ENCODE data around the gene BCL2L15. TPM values are rescaled to one million over a fixed set of nuclear protein-coding genes. Genes with fewer than 3 reads are reported as not detected.

Gene BCL2L15
- total RNA-seq, 4 donors from 2014 or later: 0.32 TPM; not detected in 3

- H3K27me3 ChIP-seq: no peaks in the 10 kb centered on the region
- in situ Hi-C loops (cut with MboI; ENCODE audit: low sequenced_read_pairs in 4 of 4) (loop anchor here in 2 of 4 donors (25.0 kb wide), 2 partner anchors 527 to 1302 kb away; partner anchors contain the start of genes CAPZA1 (in 1 of the 2), MAGI3 (in 1 of the 2) and ST7L (in 1 of the 2)), intact Hi-C loops (cut with DNase I; ENCODE audit: low total_unique reads) (loop anchor here (2.0 kb wide), 1 partner anchor 15 kb away; the partner anchor contains the start of gene HIPK1)
- DNase-seq: no peak
- TF ChIP-seq POLR2A (IDR thresholded peaks at IDR 0.05): no peak
- no peak for ATAC-seq
- H3K4me3 ChIP-seq: no peak overlapping the region
- H3K27ac ChIP-seq: peak overlapping the region in 1 of 4 donors; percentile 73
- H3K4me1 ChIP-seq: peaks cover 17 to 18% of the 10 kb centered on the region in 2 donors
- H3K36me3 ChIP-seq: peaks cover 0 to 15% of the 10 kb centered on the region in 2 donors
- no peaks in the 10 kb centered on the region for H3K9me3 ChIP-seq
Measured at GRCh38 chr1:113913887-113914664, 26.7 kb upstream of the BCL2L15 start.

- no peak for TF ChIP-seq POLR2A (IDR thresholded peaks at IDR 0.05)
- no peak for TF ChIP-seq CTCF (IDR thresholded peaks at IDR 0.05 in 4 of 5, conservative IDR thresholded peaks at IDR 0.05 in 1 of 5)
- Histone ChIP-seq H3K4me3 (peak overlapping the region in 2 of 4 donors; percentile 4 to 15), H3K27ac (peak overlapping the region; percentile 67 to 73 (median 72)), H3K36me3 (peaks cover 0 to 22% of the 10 kb centered on the region in 2 donors), H3K4me1 (peaks cover 17 to 18% of the 10 kb centered on the region in 2 donors), H3K27me3 (no peaks in the 10 kb centered on the region), H3K9me3 (no peaks in the 10 kb centered on the region)
- peak in 1 of 2 donors; percentile 40 for ATAC-seq
- in situ Hi-C loops (cut with MboI; ENCODE audit: low sequenced_read_pairs in 4 of 4) (loop anchor here in 2 of 4 donors (25.0 kb wide), 2 partner anchors 526 to 1301 kb away; partner anchors contain the start of genes CAPZA1 (in 1 of the 2), MAGI3 (in 1 of the 2) and ST7L (in 1 of the 2)), intact Hi-C loops (cut with DNase I; ENCODE audit: low total_unique reads) (loop anchor here (2.0 kb wide), 1 partner anchor 16 kb away; the partner anchor contains the start of gene HIPK1)
- DNase-seq: no peak
Measured at GRCh38 chr1:113913312-113913668, 25.9 kb upstream of the BCL2L15 start.

- Histone ChIP-seq H3K4me3 (peak overlapping the region in 2 of 4 donors; percentile 4 to 15), H3K27me3 (no peaks in the 10 kb centered on the region), H3K9me3 (no peaks in the 10 kb centered on the region), H3K4me1 (peaks cover 17 to 18% of the 10 kb centered on the region in 2 donors), H3K27ac (peak overlapping the region; percentile 67 to 73 (median 72)), H3K36me3 (peaks cover 0 to 28% of the 10 kb centered on the region in 2 donors)
- DNase-seq: peak in 1 of 2 donors; percentile 34
- TF ChIP-seq CTCF (IDR thresholded peaks at IDR 0.05 in 4 of 5, conservative IDR thresholded peaks at IDR 0.05 in 1 of 5): no peak
- no peak for TF ChIP-seq POLR2A (IDR thresholded peaks at IDR 0.05)
- ATAC-seq: peak; percentile 73 to 88
- intact Hi-C loops (cut with DNase I; ENCODE audit: low total_unique reads): loop anchor here (2.0 kb wide), 1 partner anchor 16 kb away; the partner anchor contains the start of gene HIPK1
- in situ Hi-C loops (cut with MboI; ENCODE audit: low sequenced_read_pairs in 4 of 4): loop anchor here in 2 of 4 donors (25.0 kb wide), 2 partner anchors 525 to 1300 kb away; partner anchors contain the start of genes CAPZA1 (in 1 of the 2), MAGI3 (in 1 of the 2) and ST7L (in 1 of the 2)
Measured at GRCh38 chr1:113912594-113913311, 25.4 kb upstream of the BCL2L15 start.

GRCh38 chr1:113905435-113905861 is 18.1 kb upstream of the BCL2L15 start:
- H3K27me3 ChIP-seq: no peaks in the 10 kb centered on the region
- DNase-seq (peak in 1 of 2 donors; percentile 29), ATAC-seq (no peak)
- in situ Hi-C loops (cut with MboI; ENCODE audit: low sequenced_read_pairs in 4 of 4) (loop anchor here (10.0 to 25.0 kb wide), 4 partner anchors 71 to 1293 kb away; partner anchors contain the start of genes CAPZA1 (in 1 of the 4), MAGI3 (in 1 of the 4), RSBN1 (in 1 of the 4) and ST7L (in 1 of the 4)), intact Hi-C loops (cut with DNase I; ENCODE audit: low total_unique reads) (loop anchor here (1.0 to 2.0 kb wide), 5 partner anchors 24 to 147 kb away; partner anchors contain the start of genes HIPK1, PHTF1 and RSBN1)
- H3K4me3 ChIP-seq: peak overlapping the region; percentile 79 to 93 (median 84)
- TF ChIP-seq POLR2A (IDR thresholded peaks at IDR 0.05): no peak
- peak in 1 of 5 experiments; percentile 15 for TF ChIP-seq CTCF (IDR thresholded peaks at IDR 0.05 in 4 of 5, conservative IDR thresholded peaks at IDR 0.05 in 1 of 5)
- H3K36me3 ChIP-seq: peaks cover 0 to 32% of the 10 kb centered on the region in 2 donors
- no peaks in the 10 kb centered on the region for H3K9me3 ChIP-seq
- peaks cover 20 to 22% of the 10 kb centered on the region in 2 donors for H3K4me1 ChIP-seq
- H3K27ac ChIP-seq: peak overlapping the region; percentile 90 to 91 (median 90)

Measured in gastrocnemius medialis (tissue), 4 donors.